PC-3 (cell line): ENCODE data around the gene TAF1D.

ENCODE experiments used
- CTCF ChIP-seq: fragments of 300-600 bp; sonication (generic); conservative IDR thresholded peaks from 2 replicates; pipeline ENCODE4 v1.5.1; 2017; ENCODE audit warnings: antibody characterized with exemption, low read depth, mild to moderate bottlenecking, low read length
- EZH2 ChIP-seq: fragments of 300-600 bp; sonication (generic); IDR thresholded peaks from one replicate; pipeline ENCODE4 v1.6.1; 2017; ENCODE audit warnings: antibody characterized with exemption, mild to moderate bottlenecking, low read length; ENCODE audit not compliant: unreplicated experiment

- no peak for TF ChIP-seq EZH2
- no peak for TF ChIP-seq CTCF
These were observed 4.8 kb upstream of the TAF1D start for GRCh38 chr11:93746101-93746500.
